ENCODE data around the gene ALPK1.

DNA sequence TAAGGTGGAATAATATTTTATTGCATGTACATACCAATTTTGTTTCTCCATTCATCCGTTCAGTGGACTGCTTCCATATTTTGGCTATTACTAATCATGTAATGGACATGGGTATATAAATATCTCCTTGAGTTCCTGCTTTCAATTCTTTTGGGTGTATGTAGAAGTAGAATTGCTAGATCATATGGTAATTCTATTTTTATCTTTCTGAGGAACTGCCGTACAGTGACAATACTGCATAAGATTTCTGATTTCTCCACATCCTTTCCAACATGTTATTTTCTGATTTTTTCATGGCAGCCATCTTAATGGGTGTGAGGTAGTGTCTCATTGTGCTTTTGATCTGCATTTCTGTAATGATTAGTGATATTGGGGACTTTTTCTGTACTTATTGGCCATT lies 19.2 kb downstream of the ALPK1 start:
- TF ChIP-seq, protein P1, sequence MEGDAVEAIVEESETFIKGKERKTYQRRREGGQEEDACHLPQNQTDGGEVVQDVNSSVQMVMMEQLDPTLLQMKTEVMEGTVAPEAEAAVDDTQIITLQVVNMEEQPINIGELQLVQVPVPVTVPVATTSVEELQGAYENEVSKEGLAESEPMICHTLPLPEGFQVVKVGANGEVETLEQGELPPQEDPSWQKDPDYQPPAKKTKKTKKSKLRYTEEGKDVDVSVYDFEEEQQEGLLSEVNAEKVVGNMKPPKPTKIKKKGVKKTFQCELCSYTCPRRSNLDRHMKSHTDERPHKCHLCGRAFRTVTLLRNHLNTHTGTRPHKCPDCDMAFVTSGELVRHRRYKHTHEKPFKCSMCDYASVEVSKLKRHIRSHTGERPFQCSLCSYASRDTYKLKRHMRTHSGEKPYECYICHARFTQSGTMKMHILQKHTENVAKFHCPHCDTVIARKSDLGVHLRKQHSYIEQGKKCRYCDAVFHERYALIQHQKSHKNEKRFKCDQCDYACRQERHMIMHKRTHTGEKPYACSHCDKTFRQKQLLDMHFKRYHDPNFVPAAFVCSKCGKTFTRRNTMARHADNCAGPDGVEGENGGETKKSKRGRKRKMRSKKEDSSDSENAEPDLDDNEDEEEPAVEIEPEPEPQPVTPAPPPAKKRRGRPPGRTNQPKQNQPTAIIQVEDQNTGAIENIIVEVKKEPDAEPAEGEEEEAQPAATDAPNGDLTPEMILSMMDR (IDR thresholded peaks at IDR 0.05) = no peak
- TF ChIP-seq ZFX (IDR thresholded peaks at IDR 0.05; ENCODE audit: borderline replicate concordance) = no peak
